Caco-2 (cell line): Measurements from ENCODE around the gene BLVRB. TPM values are rescaled to one million over a fixed set of nuclear protein-coding genes. Genes with fewer than 3 reads are reported as not detected.
A peak's percentile ranks its signal among the peaks of the same experiment; 100 is the strongest.
"Not testable (repeated sequence)": the region's sequence is repeated elsewhere in the genome, so short reads cannot be mapped to it uniquely, and the experiment has no call there.

ENCODE experiments used
- BruUV-seq: library from RNA; stranded (reverse); fragments of 400-500 nt; replicated peaks from 2 replicates; lab custom pipeline; 2021; lab: Mats Ljungman, UMichigan
- CTCF ChIA-PET: fragments of 300-600 bp; sonication (Branson Sonifier 250); formaldehyde crosslinking; loops from one replicate; lab custom pipeline; 2022; ENCODE audit warnings: antibody characterized with exemption; lab: Charles Lee
- POLR2A ChIA-PET: fragments of 300-600 bp; sonication (Branson Sonifier 250); formaldehyde crosslinking; loops from one replicate; lab custom pipeline; 2022; ENCODE audit warnings: antibody characterized with exemption; lab: Charles Lee
- DNase-seq, 2 experiments: peaks; one replicate each; pipeline versions ENCODE4 v3.0.0 to v3.0.0-alpha.2; 2020 to 2022
- H3K27me3 ChIP-seq: replicated peaks from 2 replicates; pipeline ENCODE4 v1.6.0; 2011; ENCODE audit warnings: low read length; ENCODE audit not compliant: control insufficient read depth, insufficient read depth
- H3K36me3 ChIP-seq: 2 replicates; pipeline ENCODE4 v1.5.1; 2011; ENCODE audit warnings: low read length; ENCODE audit not compliant: control insufficient read depth, insufficient read depth
- H3K4me1 ChIP-seq: fragments of 250-450 bp; sonication (Bioruptor Pico); 2 replicates; pipeline ENCODE4 v1.5.1; 2020; ENCODE audit warnings: mild to moderate bottlenecking
- H3K4me3 ChIP-seq: 2 replicates; pipeline ENCODE4 v1.5.1; 2011; ENCODE audit warnings: low read depth, mild to moderate bottlenecking, control low read depth, low read length
- H3K9me3 ChIP-seq: fragments of 250-450 bp; sonication (Bioruptor Pico); 2 replicates; pipeline ENCODE4 v1.5.1; 2020; ENCODE audit warnings: mild to moderate bottlenecking, moderate library complexity
- H3K27ac Mint-ChIP-seq: one replicate; pipeline ENCODE4 v1.8.0; 2022; ENCODE audit warnings: mixed read lengths; ENCODE audit not compliant: unreplicated experiment
- H3K27me3 Mint-ChIP-seq: one replicate; pipeline ENCODE4 v1.8.0; 2022; ENCODE audit warnings: mixed read lengths; ENCODE audit not compliant: insufficient read depth, unreplicated experiment
- H3K36me3 Mint-ChIP-seq: one replicate; pipeline ENCODE4 v1.8.0; 2022; ENCODE audit warnings: mild to moderate bottlenecking, mixed read lengths; ENCODE audit not compliant: insufficient read depth, unreplicated experiment
- H3K4me1 Mint-ChIP-seq: one replicate; pipeline ENCODE4 v1.8.0; 2022; ENCODE audit warnings: low read depth, mixed read lengths; ENCODE audit not compliant: unreplicated experiment
- H3K4me3 Mint-ChIP-seq: one replicate; pipeline ENCODE4 v1.8.0; 2022; ENCODE audit warnings: mild to moderate bottlenecking, moderate library complexity, mixed read lengths; ENCODE audit not compliant: unreplicated experiment
- H3K9me3 Mint-ChIP-seq: one replicate; pipeline ENCODE4 v1.8.0; 2022; ENCODE audit warnings: mixed read lengths; ENCODE audit not compliant: unreplicated experiment
- CTCF ChIP-seq, 2 experiments: fragments of 200-600 bp in 1 of 2; IDR thresholded peaks; 1 replicate in 1 of 2; 2 replicates in 1 of 2; pipeline versions ENCODE4 v1.5.1 to v1.8.0; 2011 to 2022; ENCODE audit warnings: antibody characterized with exemption in 1 of 2, control low read depth in 1 of 2, inconsistent platforms in 1 of 2, low read depth in 1 of 2, low read length in 1 of 2, mild to moderate bottlenecking in 1 of 2, moderate library complexity in 1 of 2; ENCODE audit not compliant: insufficient read depth in 1 of 2, severe bottlenecking in 1 of 2, unreplicated experiment in 1 of 2
- intact Hi-C: fragments of 100-400 bp; cut with micrococcal nuclease; formaldehyde crosslinking; loops from one replicate; pipeline ENCODE4 v1.10.0; 2022; ENCODE audit not compliant: unreplicated experiment
- total RNA-seq: library from RNA; stranded (reverse); gene quantifications from 2 replicates; pipeline ENCODE4 v1.2.3, GENCODE V29; 2022

Gene BLVRB
- total RNA-seq, 1 experiment from 2014 or later, result 101 TPM

GRCh38 chr19:40441719-40442253 lies 23.8 kb downstream of the BLVRB start:
- Histone ChIP-seq H3K36me3 (peaks cover 5% of the 10 kb centered on the region), H3K27me3 (no peaks in the 10 kb centered on the region), H3K4me1 (peaks cover 23% of the 10 kb centered on the region), H3K9me3 (no peaks in the 10 kb centered on the region), H3K4me3 (no peak overlapping the region)
- intact Hi-C loops, result no loop called here
- H3K27ac Mint-ChIP-seq, result no peak overlapping the region
- POLR2A ChIA-PET, result interaction anchor here (0.6 kb wide), 1 partner anchor 157 kb away, joined by 4 read pairs; the partner anchor contains the start of gene AKT2
- no peak for TF ChIP-seq CTCF (IDR thresholded peaks at IDR 0.05; ENCODE audit: insufficient read depth in 1 of 2, low read depth in 1 of 2, low read length in 1 of 2, severe bottlenecking in 1 of 2, unreplicated experiment in 1 of 2)
- CTCF ChIA-PET, result interaction anchor here (0.6 to 2.4 kb wide), 3 partner anchors 8 to 21 kb away, joined by 3 to 17 read pairs (median 10); no protein-coding TSS in a partner anchor
- H3K9me3 Mint-ChIP-seq, result no peaks in the 10 kb centered on the region
- no peak for DNase-seq
- no TSS peak for BruUV-seq
- no peaks in the 10 kb centered on the region for H3K27me3 Mint-ChIP-seq
- H3K4me1 Mint-ChIP-seq, result peaks cover 9% of the 10 kb centered on the region
- peak overlapping the region; percentile 97 for H3K4me3 Mint-ChIP-seq
- peaks cover 68% of the 10 kb centered on the region for H3K36me3 Mint-ChIP-seq

GRCh38 chr19:40438284-40438683 lies 27.3 kb downstream of the BLVRB start:
- no peaks in the 10 kb centered on the region for H3K27me3 Mint-ChIP-seq
- CTCF ChIA-PET, result no interaction called here
- Histone ChIP-seq H3K9me3 (no peaks in the 10 kb centered on the region), H3K27me3 (no peaks in the 10 kb centered on the region), H3K4me3 (no peak overlapping the region), H3K4me1 (peaks cover 17% of the 10 kb centered on the region), H3K36me3 (peaks cover 5% of the 10 kb centered on the region)
- H3K9me3 Mint-ChIP-seq, result no peaks in the 10 kb centered on the region
- BruUV-seq, result no TSS peak
- peaks cover 63% of the 10 kb centered on the region for H3K36me3 Mint-ChIP-seq
- H3K4me1 Mint-ChIP-seq, result peaks cover 8% of the 10 kb centered on the region
- no peak for DNase-seq
- POLR2A ChIA-PET, result interaction anchor here (0.7 kb wide), 1 partner anchor 12 kb away, joined by 3 read pairs; no protein-coding TSS in a partner anchor
- intact Hi-C loops, result no loop called here
- no peak overlapping the region for H3K4me3 Mint-ChIP-seq
- no peak for TF ChIP-seq CTCF (IDR thresholded peaks at IDR 0.05; ENCODE audit: insufficient read depth in 1 of 2, low read depth in 1 of 2, low read length in 1 of 2, severe bottlenecking in 1 of 2, unreplicated experiment in 1 of 2)
- peak overlapping the region; percentile 7 for H3K27ac Mint-ChIP-seq

GRCh38 chr19:40433391-40434216 lies 31.9 kb downstream of the BLVRB start:
- intact Hi-C loops, result loop anchor here (1.0 kb wide), 1 partner anchor 10 kb away; no protein-coding TSS in a partner anchor
- Mint-ChIP-seq H3K9me3 (no peaks in the 10 kb centered on the region), H3K27ac (peak overlapping the region; percentile 97), H3K36me3 (peaks cover 28% of the 10 kb centered on the region), H3K4me3 (peak overlapping the region; percentile 83), H3K4me1 (peaks cover 8% of the 10 kb centered on the region), H3K27me3 (no peaks in the 10 kb centered on the region)
- Histone ChIP-seq H3K9me3 (no peaks in the 10 kb centered on the region), H3K27me3 (no peaks in the 10 kb centered on the region), H3K4me1 (peaks cover 16% of the 10 kb centered on the region), H3K4me3 (peak overlapping the region; percentile 29), H3K36me3 (no peaks in the 10 kb centered on the region)
- POLR2A ChIA-PET, result interaction anchor here (0.6 to 2.5 kb wide), 7 partner anchors 9 to 358 kb away, joined by 3 to 56 read pairs (median 7); partner anchors contain the start of genes BLVRB and C19orf47
- CTCF ChIA-PET, result interaction anchor here (0.6 to 2.1 kb wide), 5 partner anchors 9 to 1137 kb away, joined by 3 to 16 read pairs (median 5); partner anchors contain the start of gene IFNL1
- BruUV-seq, result TSS peak; percentile 99
- TF ChIP-seq CTCF (IDR thresholded peaks at IDR 0.05; ENCODE audit: insufficient read depth in 1 of 2, low read depth in 1 of 2, low read length in 1 of 2, severe bottlenecking in 1 of 2, unreplicated experiment in 1 of 2), result no peak
- peak; percentile 92 for DNase-seq

- not testable (repeated sequence) for H3K27me3 Mint-ChIP-seq, H3K36me3 ChIP-seq, H3K4me1 Mint-ChIP-seq, BruUV-seq, H3K9me3 Mint-ChIP-seq, H3K27me3 ChIP-seq, DNase-seq, H3K9me3 ChIP-seq
- Mint-ChIP-seq H3K36me3 (peaks cover 21% of the 10 kb centered on the region), H3K4me3 (peak overlapping the region; percentile 83), H3K27ac (peak overlapping the region; percentile 97)
- POLR2A ChIA-PET, result interaction anchor here (0.6 to 2.5 kb wide), 5 partner anchors 10 to 359 kb away, joined by 3 to 56 read pairs (median 12); no protein-coding TSS in a partner anchor
- H3K4me1 ChIP-seq, result peaks cover 16% of the 10 kb centered on the region
- H3K4me3 ChIP-seq, result peak overlapping the region; percentile 22; the same call in 1 of the 2 replicates
- intact Hi-C loops, result loop anchor here (1.0 kb wide), 1 partner anchor 11 kb away; no protein-coding TSS in a partner anchor
- CTCF ChIA-PET, result interaction anchor here (0.6 to 2.1 kb wide), 6 partner anchors 10 to 1136 kb away, joined by 3 to 16 read pairs (median 4); partner anchors contain the start of gene IFNL1
Measured at GRCh38 chr19:40432760-40433159, 32.8 kb downstream of the BLVRB start.
